NB4 (cell line): ENCODE results near the gene APH1B.

Source experiments
- DNase-seq: peaks from one replicate; pipeline ENCODE4 v3.0.0; 2010; ENCODE audit warnings: low read depth
- H3K4me3 ChIP-seq: one replicate; pipeline ENCODE4 v1.5.1; 2011; ENCODE audit warnings: mild to moderate bottlenecking, low read depth, low read length, moderate library complexity
- MYC ChIP-seq: IDR thresholded peaks from 2 replicates; pipeline ENCODE4 v1.6.1; 2011; ENCODE audit warnings: low read depth, low read length
- POLR2A ChIP-seq: IDR thresholded peaks from 2 replicates; pipeline ENCODE4 v1.6.1; 2011; ENCODE audit warnings: mild to moderate bottlenecking; ENCODE audit not compliant: insufficient read length; ENCODE audit errors: extremely low read depth
- TF ChIP-seq, protein P1 (sequence below): IDR thresholded peaks from 2 replicates; pipeline ENCODE4 v1.6.1; 2011; ENCODE audit warnings: low read depth, low read length
- TF ChIP-seq, protein P2 (sequence below): IDR thresholded peaks from one replicate; pipeline ENCODE4 v1.5.1; 2012; ENCODE audit warnings: low read depth, low read length

Gene APH1B

DNA sequence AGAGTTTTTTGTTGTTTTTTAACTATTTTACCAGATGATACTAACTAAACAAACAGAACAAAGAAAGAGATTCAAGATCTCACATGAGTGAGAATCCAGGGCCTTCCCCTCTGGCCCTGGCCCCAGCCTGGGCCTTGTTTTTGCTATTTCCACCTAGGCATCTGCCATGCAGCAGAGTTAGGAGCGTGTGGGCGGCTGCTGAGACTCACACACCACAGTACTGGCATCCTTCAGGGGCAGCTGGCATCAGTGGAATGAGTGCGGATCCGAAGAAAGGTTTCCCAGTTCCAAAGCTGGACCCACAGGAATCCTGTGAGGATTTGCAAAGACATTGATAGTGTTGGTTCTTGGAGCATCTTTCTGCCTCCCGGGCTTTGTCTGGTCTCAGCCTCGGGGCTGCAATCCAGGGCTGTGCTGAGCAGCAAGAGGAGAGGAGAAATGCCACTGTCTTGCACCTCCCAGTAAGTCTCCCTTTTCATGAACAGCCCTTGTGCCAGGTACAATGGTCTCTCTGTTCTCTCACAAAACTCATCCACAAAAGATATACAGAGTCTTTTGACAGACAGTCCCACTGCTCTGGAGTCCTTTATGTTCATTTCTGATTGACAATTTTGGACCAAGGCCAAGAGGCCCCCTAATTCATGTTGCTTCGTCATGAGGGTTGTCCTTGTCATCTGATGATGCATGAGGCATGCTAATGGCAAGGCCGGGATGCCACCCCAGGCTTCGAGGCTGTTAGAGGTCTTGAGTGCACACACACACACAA is 46.6 kb downstream of the APH1B start:
- no peak overlapping the region for H3K4me3 ChIP-seq
- TF ChIP-seq, protein P1, sequence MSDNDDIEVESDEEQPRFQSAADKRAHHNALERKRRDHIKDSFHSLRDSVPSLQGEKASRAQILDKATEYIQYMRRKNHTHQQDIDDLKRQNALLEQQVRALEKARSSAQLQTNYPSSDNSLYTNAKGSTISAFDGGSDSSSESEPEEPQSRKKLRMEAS, result no peak
- TF ChIP-seq POLR2A, result no peak
- TF ChIP-seq MYC, result no peak
- TF ChIP-seq, protein P2, sequence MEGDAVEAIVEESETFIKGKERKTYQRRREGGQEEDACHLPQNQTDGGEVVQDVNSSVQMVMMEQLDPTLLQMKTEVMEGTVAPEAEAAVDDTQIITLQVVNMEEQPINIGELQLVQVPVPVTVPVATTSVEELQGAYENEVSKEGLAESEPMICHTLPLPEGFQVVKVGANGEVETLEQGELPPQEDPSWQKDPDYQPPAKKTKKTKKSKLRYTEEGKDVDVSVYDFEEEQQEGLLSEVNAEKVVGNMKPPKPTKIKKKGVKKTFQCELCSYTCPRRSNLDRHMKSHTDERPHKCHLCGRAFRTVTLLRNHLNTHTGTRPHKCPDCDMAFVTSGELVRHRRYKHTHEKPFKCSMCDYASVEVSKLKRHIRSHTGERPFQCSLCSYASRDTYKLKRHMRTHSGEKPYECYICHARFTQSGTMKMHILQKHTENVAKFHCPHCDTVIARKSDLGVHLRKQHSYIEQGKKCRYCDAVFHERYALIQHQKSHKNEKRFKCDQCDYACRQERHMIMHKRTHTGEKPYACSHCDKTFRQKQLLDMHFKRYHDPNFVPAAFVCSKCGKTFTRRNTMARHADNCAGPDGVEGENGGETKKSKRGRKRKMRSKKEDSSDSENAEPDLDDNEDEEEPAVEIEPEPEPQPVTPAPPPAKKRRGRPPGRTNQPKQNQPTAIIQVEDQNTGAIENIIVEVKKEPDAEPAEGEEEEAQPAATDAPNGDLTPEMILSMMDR, result no peak
- DNase-seq, result no peak

DNA sequence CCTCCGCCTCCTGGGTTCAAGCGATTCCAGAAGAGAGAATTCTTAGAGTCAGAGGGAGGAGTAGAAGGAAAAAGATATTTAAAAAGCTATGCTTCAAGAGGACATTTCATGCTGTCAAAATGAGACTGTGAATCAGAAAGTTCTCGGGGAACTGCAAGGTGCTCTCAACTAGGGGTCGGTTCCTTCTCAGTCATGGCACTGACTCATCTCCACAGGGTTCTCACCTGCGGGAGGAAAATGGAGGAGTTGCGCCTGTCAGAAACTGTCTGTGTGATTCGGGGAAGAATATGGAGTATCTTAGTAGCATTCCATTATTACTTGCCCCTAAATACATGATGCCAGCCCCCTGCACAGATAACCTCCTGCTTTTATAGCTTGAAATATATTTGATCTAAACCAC is 47.4 kb downstream of the APH1B start:
- TF ChIP-seq, protein P1, result no peak
- TF ChIP-seq MYC, result no peak
- TF ChIP-seq, protein P2, result no peak
- TF ChIP-seq POLR2A, result no peak
- DNase-seq, result no peak
- H3K4me3 ChIP-seq, result no peak overlapping the region

DNA sequence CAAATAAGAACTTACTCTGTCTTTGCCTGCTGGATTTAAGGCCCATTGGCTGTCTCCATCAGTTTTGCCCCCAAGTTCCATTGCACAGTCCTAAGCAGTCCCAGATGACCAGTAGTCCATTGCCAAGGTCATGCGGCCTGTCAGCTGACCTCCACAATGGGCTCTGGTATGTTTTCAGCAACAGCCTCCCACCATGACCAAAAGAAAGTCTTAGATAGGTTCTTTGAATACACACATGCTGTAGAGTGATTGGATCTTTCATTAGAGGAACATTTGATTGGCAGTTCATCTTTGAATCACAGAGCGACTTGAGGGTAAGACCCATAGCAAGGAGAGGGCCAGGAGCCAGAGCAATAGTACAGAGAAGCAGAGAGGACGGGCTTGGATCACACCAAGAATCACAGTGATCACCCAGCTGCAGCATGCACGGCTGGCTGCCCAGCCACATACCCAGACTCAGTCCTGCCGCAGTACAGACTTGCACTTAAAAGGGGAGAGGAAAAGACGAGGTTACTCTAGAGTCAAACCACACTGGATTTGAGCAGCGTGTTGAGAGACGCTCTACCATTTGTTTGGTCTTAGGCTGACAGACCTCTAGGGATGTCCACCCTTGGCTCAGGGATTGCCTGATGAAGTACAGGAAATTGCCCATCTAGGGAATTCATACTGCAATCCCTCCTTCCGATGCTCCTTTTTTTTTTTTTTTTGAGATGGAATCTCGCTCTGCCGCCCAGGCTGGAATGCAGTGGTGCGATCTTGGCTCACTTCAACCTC is 50.4 kb downstream of the APH1B start:
- no peak for TF ChIP-seq MYC
- no peak overlapping the region for H3K4me3 ChIP-seq
- DNase-seq, result no peak

DNA sequence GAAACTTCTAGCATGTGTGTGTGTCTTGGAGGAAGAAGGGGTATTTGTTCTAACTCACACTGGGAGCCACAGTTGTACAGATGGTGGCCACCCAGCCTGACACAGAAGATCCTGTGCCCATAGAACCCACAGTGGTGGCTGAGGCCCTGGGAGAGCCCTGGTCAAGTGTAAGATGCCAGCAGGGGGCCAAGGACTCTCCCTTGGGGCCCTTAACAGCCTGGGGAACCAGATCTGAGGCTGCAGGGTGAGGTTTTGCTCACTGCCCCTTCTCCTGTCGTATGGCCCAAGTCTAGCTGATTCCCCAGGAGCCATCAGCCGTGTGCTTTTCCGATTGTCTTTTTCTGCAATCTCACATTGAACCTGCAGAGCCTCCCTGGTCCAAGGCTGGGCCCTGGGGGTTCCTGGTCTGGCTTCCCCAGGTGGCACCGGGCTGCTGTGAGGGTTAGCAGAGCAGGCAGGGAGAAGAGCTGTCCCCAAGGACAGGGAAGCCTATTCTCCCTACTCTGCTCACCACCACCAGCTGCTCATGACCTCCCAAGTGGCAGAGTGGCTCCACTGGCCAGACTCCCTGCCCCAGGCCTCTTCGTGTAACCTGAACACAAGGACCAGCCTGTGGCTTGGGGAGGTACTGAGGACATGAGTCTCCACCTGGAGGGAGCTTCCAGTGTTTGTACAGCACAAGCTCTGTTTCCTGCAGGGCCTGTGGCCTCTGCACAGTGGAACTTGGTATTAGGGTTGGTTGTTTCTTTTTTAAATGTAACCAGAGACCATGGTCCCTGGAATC is 52.4 kb downstream of the APH1B start:
- TF ChIP-seq, protein P2, result no peak
- no peak for TF ChIP-seq MYC
- no peak for TF ChIP-seq POLR2A
- TF ChIP-seq, protein P1, result no peak
- DNase-seq, result peak; percentile 55
- H3K4me3 ChIP-seq, result no peak overlapping the region

DNA sequence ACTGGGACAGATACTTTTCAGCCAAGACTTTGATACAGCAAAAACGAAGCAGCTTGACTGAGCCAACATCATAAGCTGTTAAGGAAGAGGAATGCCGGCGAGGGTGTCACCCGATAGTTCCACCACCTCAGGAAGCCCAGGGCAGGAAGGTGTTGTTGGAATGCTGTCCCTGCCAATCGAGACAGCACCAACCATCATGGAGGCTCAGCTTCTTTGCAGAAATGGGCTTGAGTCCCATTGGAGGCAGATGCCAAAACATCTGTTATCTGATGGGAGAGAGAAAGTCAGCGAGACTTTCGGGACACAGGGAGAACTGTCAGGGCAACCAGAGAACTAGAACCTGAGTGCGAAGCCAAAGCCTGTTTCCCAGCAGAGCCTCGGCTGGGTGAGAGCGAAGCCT is 53.5 kb downstream of the APH1B start:
- DNase-seq, result no peak
- TF ChIP-seq POLR2A (no peak), MYC (no peak)
- TF ChIP-seq, protein P1, result no peak
- TF ChIP-seq, protein P2, result no peak
- H3K4me3 ChIP-seq, result no peak overlapping the region

DNA sequence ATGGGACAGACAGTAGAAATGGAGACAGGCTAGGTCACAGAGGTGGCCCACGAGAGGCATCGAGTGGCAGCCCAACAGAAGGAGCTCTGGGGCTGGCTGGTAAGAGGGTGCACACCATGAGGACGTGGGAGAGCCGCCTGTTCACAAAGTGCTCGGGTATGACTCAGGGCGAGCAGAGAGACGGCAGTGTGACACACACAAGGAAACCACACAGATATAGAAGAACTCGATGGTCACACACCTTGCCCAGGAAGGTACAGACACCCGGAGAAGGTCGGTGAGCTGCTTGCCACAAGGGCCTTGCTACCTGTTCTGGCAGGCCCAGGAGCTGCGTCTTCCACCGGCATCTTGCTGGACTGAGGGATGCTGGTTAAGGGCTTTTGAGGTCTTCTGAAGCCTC is 54.1 kb downstream of the APH1B start:
- DNase-seq, result peak; percentile 29
- no peak for TF ChIP-seq MYC
- TF ChIP-seq, protein P1, result no peak
- TF ChIP-seq POLR2A, result no peak
- TF ChIP-seq, protein P2, result no peak
- no peak overlapping the region for H3K4me3 ChIP-seq
